CD4-positive, alpha-beta T cell treated with Interleukin-1 beta for 1 hour (primary cell): Measurements from ENCODE around the gene CASR.

Experiments used
- DNase-seq, 2 donors: peaks; one replicate each; pipeline ENCODE4 v3.0.0-alpha.2; 2020 to 2022

The CASR gene

DNA sequence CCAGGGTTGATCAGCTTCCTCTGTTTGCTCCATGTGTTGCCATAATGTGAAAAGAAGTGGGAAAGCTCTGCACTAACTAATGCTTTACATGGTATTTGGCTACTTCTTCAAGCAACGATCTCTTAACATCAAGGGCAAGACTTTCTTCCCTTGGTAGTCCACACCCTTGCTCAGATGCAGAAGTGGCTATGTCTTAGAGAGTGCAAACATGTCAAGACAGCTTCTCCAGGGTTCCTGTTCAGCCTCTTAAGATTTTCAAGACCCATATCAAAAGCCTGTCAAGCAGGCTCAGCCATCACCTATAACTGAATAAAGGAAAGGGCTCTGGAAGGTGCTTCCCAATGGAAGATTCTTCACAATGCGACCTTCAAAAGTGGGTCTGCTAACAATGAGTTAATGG is 76.7 kb downstream of the CASR start:
- no peak for DNase-seq

DNA sequence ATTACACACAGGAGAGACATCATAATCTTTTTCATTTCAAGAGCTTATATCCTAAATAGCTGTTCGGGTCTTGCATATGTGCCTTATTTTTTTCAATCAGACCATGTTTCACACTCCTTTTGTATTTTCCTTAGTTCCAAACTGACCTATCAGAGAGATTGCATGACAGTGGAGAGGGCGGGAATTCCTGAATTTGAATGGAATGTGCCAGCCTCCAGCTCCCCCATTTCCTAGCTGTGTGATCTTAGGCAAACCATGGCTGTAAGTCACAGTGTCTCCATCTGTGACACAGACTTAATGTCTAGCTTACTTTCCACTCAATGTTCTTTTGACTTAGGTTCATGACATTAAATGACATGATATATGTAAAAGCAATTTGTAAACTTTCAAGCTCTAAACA is 79.6 kb downstream of the CASR start:
- DNase-seq = no peak

DNA sequence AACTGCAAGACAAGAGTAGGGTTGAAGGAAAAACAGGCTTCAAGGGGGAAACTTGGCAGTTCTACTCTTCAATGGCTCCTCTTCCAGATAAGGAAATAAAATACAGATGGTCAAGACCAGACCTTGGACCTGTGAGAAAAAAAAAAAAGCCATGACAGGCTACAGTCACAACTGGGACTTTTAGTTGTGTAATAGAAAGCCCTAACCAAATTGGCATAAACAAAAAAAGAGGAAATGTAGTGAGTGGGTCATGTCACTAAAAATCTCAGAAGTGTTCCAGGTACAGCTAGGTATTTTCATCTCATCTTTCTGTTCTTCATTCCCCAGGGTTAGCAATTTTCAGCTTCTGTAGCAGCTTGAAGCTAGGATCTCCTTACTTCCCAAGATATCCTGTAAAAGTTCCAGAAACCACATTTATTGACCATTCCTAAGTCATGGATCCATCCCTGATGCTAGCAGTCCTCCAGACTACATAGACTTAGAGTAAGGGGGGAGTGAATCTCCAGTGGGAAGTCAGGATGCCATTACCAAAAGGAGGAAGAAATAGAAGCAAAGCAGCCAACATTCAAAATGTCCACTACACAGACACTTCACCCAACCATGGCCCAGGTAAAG is 80.6 kb downstream of the CASR start:
- DNase-seq = no peak

DNA sequence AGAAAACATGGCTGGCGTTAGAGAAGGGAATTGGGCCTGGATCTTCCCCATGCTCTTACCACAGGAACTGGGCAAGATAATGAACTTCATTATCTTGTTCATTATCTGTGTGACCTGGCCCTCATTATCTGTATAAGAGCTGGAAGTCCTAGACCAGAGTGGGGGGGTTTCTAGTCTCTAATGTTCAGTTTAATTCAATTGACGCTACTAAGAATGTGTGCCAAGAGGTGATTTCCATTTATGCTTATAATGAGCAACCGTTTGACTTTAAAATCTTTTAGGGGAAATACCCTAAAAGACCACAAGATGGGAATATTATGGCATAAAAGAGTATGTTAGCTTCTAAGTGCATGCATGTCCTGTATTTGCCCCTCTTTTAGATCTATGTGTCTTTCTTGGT is 82.5 kb downstream of the CASR start:
- no peak for DNase-seq

DNA sequence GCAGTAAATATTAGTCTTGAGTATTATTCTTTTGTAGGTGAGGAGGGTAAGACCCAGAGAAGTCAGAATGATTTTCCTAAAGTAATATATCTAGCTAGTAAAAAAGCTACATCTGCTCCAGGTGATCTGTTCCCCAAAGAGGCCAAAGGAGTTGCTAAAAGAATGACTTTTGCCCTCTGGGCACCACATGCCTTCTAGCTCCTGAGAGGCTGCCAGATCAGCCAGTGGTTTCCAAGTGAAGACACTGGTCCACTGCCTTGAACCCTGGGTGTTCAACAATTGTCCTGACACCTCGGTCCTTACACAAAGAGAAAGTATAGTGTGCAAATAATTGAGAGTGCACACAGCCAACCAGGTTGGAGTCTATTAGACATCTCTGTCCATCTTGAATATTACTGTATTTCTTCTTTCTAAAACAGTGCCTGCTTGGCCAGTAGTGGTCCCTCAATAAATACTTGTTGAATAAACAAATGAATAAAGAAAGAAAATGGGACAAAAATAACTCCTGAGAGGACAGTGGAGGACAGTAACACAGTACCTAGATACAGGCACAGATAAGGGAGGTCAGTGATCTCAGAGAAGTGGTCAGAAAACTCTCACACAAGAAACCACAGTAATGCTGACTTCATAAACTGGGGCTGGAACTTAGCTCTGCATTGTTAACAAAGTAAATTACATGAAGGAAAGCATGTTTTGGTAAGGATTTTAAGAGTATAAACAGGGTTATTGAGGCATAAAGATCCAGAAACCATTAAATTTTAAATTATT is 85.0 kb downstream of the CASR start:
- no peak for DNase-seq

DNA sequence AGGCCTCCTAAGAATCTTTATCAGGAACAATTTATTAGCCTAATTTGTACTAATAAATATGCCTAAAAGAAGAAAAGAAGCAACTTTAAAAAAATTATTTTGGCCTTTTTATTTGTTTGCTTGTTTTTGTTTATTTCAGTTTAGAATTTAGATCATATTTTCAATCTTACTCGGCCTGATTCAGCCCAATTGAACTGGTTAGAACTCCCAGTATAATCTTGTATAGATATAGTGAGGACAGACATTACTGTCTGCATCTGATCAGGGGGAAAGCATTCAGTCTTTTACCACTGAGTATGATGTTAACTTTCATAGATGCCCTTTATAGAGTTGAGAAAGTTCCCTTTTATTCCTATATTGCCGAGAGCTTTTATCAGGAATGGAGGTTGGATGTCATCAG is 85.6 kb downstream of the CASR start:
- no peak for DNase-seq

DNA sequence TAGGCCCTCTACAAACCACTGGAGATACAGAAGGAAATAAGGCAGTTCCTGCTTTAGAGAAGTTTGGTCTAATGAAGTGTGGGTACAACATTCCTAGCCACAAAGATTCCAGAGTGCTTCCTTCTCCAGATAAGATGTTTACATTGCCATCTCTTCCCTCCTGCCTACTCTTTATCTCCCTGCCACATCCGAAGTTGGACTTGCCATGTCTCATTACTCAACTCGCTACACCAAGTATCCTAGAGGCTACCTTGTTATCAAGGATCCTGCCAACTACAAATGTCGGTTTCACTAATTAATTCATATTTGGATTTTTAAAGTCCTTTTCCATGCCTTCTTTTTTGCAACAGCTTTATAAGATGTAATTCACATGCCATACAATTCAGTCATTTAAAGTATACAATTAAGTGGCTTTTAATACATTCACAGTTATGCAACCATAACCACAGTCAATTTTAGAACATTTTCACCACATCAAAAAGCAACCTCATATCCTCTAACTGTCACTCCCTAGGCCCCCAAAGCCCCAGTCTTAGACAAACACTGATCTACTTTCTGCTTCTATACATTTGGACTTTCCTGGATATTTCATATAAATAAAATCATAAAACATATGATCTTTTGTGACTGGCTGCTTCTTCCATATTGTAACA is 87.9 kb downstream of the CASR start:
- DNase-seq = peak in 1 of 2 donors; percentile 45

DNA sequence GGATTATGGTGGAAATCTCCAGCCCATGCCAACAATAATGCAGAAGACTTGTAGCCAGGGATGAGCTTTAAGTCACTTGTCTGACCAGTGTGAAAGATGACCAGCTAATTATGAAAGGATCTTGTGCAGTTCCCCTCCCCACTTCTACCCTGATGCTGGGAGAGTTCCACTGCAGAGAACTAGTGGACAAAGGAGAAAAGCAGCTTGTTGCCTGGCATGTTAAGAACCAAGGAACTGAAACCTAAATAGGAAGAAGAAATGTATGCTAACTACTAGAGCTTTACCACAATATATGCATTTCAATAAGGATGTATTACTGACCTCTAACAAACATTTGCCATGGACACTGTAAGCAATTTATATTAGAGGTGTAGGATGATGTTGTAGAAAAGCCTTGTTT is 89.4 kb downstream of the CASR start:
- no peak for DNase-seq

DNA sequence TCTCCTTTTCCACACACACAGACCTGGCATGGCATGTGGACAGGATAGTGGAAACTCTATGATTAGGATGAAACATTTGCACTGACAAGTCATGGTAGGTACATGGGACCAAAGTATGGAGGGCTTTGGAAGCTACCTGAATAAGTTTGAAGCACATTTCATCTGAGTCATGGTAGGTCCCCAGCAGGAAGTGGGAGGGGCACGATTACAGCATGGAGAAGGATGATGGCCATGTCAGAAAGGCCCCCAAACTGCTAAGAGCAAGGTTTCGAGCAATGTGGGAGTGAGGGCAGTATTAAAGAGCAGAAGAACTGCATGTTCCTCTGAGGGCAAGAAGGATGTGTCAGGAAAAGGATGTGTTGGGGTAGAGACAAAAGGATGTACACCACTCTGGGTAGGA is 90.0 kb downstream of the CASR start:
- no peak for DNase-seq

DNA sequence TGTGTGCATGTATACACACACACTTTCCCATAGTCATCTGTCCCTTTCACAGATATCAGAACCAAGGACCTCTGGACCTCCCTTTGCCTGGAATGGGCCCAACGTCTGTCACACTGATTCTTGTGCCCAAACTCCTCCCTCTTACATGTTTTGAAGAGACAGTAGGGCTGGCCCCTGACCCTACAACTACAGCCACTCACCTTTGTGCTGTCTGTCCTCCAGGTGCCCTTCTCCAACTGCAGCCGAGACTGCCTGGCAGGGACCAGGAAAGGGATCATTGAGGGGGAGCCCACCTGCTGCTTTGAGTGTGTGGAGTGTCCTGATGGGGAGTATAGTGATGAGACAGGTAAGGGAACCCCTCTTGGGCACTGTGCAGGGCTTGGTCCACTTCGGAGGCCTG is 98.4 kb downstream of the CASR start:
- no peak for DNase-seq

DNA sequence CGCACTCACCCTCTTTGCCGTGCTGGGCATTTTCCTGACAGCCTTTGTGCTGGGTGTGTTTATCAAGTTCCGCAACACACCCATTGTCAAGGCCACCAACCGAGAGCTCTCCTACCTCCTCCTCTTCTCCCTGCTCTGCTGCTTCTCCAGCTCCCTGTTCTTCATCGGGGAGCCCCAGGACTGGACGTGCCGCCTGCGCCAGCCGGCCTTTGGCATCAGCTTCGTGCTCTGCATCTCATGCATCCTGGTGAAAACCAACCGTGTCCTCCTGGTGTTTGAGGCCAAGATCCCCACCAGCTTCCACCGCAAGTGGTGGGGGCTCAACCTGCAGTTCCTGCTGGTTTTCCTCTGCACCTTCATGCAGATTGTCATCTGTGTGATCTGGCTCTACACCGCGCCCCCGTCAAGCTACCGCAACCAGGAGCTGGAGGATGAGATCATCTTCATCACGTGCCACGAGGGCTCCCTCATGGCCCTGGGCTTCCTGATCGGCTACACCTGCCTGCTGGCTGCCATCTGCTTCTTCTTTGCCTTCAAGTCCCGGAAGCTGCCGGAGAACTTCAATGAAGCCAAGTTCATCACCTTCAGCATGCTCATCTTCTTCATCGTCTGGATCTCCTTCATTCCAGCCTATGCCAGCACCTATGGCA is 100.5 kb downstream of the CASR start:
- DNase-seq = no peak

DNA sequence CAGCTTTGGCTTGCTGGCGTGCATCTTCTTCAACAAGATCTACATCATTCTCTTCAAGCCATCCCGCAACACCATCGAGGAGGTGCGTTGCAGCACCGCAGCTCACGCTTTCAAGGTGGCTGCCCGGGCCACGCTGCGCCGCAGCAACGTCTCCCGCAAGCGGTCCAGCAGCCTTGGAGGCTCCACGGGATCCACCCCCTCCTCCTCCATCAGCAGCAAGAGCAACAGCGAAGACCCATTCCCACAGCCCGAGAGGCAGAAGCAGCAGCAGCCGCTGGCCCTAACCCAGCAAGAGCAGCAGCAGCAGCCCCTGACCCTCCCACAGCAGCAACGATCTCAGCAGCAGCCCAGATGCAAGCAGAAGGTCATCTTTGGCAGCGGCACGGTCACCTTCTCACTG is 101.0 kb downstream of the CASR start:
- DNase-seq = no peak

DNA sequence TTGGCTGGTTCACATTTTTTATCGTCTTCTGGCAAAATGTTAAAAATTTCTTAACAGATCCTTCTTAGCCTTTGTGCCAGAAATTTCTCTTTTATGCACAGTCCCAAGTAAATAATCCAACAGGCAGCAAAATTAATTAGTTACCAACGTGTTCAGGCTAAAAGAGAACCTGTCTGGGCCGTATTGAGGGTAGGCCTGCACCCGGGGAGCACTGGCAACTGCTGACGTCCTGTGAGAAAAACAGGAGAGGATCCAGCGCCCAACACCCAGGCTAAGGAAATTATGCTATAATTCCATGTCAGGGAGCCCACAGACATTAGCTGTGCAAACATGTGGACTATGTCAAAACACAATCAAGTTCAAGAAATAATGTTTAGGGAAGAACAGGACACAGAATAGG is 110.9 kb downstream of the CASR start:
- no peak for DNase-seq

DNA sequence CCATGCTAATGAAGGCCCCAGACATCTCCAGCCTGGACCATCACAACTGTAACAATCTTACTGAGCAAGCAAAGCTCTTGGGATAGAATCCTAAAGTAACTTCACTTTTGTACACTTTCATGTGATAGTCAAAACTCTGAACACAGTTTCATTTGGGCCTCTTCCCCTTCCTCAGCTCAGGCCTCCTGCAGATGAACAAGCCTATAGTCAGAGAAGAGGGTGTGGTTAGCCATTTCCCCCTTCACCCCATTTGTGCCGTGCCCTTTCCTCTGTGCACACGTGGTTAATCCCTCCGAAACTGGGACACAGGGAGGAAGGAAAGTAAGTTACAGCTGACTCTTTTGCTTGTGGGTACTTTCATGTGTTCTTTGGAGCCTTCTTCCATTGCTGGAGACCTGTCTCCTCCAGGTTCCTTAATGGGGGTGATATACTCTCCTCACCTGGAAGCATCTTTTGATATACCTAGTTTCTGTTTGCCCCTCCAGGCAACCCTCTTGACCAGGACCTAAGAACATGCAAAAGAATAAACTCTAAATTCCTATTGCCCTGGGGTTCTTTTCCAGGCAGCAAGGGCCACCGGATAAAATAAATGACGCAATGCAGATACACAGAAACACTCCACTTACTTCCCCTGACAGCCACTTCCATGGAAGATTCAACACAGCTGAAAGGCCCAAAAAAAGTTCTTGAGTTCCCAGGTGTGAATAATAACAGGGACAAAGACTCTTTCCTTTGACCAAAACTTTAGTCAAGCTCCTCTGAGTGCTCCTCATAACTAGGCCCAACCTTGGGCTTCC is 112.0 kb downstream of the CASR start:
- peak; percentile 15 to 36 for DNase-seq

DNA sequence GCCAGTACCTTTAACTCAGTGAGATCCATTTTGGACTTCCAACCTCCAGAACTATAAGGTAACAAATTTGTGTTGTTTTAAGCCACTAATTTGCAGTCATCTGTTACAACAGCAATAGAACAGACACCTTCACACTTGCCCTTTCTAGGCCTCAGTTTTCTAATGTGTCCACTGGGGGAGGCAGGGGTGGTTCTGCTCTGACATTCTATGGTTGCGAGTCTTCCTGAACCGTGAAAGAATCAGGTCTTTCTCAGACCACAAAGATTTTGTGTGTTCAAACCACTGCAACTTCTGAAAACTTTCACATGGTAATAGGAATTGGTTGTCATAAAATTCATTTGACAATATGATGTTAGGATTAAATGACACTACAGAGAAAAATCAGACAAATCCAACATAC is 114.8 kb downstream of the CASR start:
- peak in 1 of 2 donors; percentile 19 for DNase-seq

DNA sequence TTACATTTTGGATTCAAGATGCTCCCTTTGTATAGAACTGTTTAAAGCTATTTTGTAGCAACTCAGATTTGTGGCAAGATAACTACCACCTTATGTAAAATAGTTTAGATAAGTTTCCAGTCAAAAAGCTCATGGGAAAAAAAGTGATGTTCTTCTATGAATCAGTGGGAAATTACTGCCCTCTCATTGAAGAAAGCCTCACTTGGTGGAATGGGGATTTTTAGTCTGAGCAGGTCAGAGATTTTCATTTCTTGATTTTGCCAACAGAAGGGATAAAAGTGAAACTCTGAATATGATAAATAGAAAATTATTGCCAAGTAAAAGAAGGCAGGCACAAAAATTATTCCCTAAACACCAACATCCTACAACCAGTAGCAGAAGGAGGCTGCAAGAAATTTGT is 115.7 kb downstream of the CASR start:
- DNase-seq = no peak

DNA sequence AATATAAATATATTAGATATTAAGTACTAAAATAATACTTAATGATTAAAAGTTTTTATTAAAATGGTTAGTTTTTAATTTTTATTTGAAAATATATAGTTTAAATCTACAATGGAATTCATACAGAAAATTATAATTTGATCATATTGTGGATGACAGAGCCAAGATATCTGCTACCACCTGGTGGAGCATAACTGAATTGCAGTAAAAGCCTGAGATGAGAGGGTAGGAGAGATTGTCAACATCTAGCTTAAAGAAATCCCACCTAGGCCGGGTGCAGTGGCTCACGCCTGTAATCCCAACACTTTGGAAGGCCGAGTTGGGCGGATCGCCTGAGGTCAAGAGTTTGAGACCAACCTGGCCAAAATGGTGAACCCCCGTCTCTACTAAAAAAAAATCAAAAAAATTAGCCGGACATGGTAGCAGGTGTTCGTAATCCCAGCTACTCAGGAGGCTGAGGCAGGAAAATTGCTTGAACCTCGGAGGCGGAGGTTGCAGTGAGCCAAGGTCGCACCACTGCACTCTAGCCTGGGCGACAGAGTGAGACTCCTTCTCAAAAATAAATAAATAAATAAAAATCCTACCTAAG is 116.5 kb downstream of the CASR start:
- DNase-seq = peak; percentile 20 to 62

DNA sequence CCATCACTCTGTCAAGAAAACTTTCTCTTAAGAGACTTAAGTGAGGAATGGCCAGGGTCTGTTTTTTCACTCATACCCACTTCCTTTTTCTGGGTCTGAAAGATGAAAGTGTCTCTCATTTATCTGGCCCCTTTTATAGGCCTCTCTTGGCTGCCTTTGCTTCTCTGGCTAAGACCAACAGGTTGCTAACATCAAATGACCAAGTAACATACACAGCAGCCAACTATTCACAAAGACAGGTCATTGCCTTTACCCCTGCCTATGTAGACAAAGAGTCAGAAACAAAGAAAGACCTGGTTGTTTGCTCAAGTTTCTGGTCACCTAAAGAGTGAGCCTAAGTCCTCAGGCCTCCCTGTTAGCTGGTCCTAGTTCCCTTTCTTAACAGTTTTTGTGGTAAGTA is 117.6 kb downstream of the CASR start:
- no peak for DNase-seq

DNA sequence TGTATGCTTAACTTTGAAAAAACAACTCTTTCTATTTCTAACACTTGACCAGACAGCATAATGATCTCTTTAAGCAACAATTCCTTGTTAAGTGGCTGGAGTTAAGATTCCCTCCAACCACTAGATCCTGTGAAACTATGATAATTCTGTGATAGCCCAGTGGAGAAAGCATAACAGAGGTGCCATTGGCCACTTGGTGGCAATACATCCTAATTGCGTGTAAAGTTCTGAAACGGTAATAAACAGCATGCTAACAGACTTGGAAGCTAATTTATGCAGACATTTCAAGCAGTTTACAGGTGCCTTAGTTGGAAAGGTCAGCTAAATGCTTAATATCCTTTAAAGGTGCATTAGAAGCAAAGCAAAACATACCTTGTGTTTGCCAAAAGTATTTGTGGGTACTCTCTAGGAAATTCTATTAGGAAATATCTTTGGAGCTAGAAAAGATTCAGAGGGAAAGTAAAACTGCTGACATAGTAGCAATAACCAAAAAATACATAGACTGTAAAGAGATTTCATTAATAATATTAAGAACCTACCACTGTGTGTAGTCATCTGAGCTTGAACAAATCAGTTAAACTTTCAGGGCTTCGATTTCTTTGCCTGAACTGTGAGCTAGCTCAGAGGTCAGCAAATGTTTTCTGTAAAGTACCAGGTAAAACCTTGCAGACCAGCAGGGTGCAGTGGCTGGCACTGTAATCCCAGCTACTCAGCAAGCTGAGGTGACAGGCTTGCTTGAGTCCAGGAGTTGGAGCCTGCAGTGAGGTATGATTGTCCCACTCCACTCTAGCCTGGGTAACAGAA is 122.6 kb downstream of the CASR start:
- DNase-seq = no peak

DNA sequence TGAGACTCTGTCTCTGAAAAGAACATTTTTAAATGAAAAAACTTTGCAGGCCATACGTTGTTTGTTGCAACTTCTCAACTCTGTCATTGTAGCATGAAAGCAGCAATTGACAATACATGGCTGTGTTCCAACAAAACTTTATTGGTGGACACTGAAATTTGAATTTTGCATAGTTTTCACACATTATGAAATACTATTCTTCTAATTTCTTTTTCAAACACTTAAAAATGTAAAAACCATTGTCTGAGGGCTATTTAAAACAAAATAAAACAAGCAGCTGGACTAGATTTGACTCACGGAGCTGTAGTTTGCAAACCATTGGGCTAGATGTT is 123.1 kb downstream of the CASR start:
- no peak for DNase-seq

DNA sequence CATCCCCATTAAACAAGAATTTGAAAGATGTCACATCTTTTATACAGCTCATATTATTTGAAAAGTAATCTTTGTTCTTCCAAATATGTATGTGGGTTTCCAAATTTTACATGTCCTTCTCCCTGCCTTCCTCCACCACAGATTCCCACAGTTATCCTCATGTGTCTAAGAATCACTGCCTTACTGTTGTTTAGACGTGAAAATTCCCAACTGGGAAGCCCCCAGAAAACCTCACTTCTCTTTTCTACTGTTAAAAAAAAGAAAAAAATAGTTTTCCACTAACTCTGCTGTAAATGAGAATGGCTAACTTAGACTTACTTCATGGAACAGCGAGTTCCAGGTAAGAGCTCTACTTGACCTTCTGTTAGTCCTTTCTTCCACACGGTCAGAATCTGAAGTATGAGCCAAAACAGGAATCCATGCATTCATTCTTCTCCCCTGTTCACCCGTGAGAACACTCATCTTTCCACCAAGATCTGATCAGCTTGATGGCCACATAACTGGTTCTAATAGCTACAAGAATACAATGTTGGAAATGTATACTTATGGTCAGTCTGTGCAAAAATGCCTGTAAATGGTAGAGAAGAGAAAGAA is 123.7 kb downstream of the CASR start:
- no peak for DNase-seq
